ENCODE data around the gene GRAP.
"Not testable (repeated sequence)": the region's sequence is repeated elsewhere in the genome, so short reads cannot be mapped to it uniquely, and the experiment has no call there.

GRCh38 chr17:19088804-19089685 is 42.3 kb upstream of the GRAP start:
- not testable (repeated sequence) for TF ChIP-seq POLR2AphosphoS5 (IDR thresholded peaks at IDR 0.05; ENCODE audit: borderline replicate concordance, low read depth, low read length); EZH2 (IDR thresholded peaks at IDR 0.05); FOXP2 (optimal IDR thresholded peaks at IDR 0.05; ENCODE audit: control extremely low read depth, extremely low read length, insufficient read depth)

All from SK-N-MC (cell line).